NCI-H1694 treated with DMSO at 0.1 percent for 48 hours (cell line): ENCODE results near the gene MOB3B.

Experiments used
- DNase-seq: peaks from one replicate; lab custom pipeline; 2025; lab: John Stamatoyannopoulos, UW

The MOB3B gene

DNA sequence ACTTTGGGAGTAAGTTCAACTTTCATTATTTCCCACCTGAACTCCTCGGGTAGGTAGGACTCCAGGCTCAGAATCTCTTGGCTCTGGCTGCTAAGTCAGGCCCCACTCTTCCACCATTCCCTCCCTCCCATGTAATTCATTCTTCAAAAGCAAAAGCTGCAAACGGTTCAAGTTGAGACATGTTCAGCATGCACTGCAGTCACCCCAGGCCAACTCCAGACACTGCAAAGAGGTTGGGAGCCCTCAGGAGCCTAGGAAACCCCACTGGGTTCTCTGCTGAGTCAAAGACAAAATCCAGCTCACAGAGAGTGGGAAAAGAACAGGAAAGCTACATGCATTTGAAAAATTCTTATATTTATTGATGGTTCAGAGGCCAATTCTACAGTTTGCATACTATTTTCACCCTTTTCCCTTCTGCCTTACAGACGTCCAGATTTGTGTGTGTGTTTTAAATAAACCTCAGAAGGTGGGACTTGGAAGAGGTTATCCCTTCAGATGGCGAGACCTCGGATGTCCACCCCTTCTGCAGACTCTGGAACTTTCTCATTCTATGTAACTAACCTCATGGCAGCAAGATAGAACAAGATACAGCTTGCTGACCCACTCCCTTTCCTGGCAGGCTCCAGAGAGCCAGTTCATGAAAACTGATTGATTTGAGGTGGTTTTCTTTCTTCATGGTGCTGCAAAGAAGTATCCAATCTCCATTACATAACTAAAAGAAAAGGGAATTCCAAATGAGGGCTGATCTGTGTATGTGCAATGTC lies 167.0 kb downstream of the MOB3B start:
- no peak for DNase-seq

DNA sequence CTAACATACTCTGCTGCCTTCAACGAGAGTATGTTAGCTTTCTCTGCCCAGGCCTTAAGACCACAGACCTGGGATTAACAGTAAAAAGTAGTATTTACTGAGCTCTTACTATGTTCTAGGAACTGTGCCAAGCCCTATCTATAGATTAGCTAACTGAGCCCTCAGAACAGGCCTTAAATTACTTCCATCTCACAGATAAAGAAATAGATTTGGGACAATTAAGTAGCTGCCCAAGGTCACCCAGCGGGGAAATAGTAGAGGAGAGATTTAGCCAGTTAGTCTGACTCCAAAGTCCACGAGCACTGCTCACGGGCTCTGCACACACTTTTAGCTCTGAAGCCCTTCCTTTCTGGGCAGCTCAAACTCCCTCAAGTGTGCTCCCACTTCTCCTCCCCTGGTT lies 168.1 kb downstream of the MOB3B start:
- no peak for DNase-seq

DNA sequence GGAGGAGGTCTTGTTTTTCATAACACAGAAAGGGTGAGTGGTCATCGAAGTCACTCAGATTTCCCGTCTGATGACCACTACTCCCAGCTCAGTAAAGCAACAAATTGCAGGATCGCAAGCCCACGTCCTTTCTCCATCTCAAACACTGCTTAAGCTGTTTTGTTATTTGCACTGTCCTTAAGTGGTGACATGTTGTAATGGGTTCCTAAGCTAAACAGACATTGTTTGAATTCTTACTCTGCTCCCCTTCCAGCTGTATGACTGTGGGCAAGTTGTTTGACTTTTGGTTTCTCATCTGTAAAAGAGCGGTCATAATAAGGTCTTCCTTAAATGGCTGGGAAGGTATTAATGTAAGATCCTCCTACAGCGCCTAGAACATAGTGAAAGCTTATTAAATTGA lies 169.9 kb downstream of the MOB3B start:
- DNase-seq = no peak

DNA sequence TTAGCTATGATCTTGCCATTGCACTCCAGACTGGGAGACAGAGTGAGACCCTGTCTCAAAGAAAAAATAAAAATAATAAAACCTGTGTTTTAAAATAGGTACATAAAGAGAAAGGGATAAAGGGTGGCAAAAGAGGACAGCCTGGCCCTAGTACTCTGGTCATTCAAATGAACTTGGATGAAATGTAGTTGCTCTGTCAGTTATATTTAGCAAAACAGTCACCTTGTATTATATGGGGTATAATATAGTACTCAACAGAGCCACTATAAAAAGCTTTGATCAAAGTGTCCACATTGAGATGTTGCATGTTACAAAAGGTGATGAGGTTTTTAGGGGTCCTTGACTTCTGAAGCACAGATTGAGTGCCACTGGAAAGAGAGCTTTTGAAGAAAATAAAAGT lies 171.6 kb downstream of the MOB3B start:
- DNase-seq = no peak

DNA sequence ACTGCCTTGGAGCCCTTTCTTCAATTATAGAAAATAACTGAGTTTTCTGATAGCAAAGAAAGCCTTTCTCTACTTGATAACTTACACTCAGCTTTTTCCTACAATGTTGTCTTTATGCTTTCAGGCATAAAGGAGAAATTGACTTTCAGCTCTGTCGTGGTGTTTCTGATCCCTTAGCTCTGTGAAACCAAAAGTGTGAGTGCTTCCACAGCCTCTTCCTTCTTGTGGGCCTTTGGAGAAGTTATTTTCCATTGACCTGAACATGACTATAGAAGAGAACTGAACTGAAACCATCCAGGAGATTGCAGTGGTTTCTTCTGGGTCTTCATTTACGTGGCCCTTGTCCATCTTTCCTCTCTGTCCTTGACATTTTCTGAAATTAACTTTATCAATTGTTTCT lies 173.2 kb downstream of the MOB3B start:
- DNase-seq = no peak

DNA sequence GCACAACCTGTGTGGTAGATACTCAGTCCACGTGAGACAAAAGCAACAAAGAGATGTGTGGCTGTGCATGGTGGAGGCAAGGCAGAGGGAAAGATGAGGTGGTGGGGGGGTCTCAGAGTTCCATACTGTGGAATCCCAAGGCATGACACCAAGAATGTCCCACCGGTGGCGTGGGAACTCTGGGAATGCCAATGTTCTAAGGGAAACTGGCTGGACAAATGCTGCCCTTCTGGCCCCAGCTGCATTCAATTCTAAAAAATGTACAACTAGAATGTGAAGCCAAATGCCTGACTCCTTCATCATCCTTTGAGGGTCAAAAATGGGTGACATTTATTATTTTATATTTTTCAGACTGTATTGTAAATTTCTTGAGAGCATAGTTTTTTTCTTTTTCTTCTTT lies 174.4 kb downstream of the MOB3B start:
- DNase-seq = no peak

DNA sequence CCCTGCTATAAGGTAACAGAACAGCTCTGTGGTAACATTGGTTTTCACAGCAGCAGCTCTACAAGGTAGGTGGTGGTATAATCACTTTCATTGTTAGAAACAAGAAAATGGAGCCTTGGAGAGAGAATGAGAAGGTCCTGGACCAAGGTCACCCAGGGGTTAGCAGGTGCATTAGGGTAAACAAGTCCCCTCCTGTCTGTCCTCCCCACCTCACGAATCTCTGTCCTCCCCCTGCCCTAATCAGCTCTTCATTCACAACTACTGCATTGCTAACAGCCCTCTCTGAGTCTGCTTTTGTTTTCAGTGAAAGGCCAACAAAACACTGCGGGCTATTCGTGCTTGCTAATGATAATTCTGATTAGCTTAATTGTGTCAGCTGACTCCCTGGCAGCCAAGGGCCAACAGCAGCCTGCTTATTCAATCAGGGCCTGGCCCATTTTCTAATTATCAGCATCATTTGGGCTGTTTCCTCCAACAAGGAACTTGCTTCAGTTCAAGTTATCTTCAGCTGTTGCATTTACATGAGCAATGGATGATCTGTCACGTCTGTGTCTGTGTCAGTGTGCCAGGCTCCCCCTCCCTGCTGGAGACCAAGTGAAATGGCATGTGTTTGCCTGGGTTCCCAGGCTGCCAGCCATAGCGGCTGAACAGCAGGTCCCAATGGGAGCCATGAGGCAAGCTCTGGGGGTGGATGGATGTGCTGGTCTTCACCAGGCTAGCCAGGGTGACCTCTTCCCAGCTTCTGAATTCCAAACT lies 176.0 kb downstream of the MOB3B start:
- peak; percentile 18 for DNase-seq

DNA sequence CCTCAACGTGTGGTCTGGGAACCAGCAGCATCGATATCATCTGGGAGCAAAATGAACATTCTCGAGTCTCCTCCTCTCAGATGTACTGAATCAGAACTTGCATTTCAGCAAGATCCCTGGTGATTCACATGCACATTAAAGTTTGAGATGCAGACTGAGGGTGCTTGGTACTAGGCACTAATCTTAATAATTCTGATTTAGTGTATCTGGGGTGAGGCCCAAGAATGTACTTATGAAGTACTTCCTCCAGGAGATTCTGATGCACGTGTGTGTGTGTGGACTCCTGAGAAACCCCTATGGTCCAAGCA lies 176.5 kb downstream of the MOB3B start:
- DNase-seq = no peak

DNA sequence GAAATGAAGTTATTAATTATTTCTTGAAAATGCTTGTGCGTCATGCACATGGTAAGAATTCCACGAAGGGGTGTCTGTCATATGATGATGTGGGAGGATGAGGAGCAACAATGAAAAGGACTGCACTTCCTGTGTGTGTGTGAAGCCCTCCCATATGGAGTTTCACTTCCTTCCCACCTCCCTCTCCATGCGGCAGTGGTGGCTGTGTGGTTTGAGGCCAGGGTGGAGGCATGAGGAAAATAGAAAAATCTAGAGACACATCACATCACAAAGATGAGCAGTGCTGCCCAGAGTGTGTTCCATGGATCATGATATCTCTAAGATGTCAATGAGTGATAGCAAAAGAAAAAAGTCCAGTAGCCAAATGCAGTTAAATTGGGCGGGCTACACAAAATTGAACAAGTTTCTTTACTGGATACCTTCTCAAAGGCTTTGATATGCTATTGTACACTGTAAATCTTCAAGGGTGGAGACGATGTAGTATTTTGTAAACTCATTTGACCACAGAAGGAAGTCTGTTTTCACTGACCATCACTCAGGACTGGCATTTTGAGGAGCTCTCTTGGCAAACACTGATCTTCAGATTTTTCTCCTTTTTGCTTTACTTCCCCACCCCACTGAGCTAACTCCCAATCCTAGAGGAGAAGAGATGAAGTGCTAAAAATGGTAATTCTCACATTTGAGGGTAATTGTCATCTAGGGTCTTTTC lies 177.0 kb downstream of the MOB3B start:
- no peak for DNase-seq

DNA sequence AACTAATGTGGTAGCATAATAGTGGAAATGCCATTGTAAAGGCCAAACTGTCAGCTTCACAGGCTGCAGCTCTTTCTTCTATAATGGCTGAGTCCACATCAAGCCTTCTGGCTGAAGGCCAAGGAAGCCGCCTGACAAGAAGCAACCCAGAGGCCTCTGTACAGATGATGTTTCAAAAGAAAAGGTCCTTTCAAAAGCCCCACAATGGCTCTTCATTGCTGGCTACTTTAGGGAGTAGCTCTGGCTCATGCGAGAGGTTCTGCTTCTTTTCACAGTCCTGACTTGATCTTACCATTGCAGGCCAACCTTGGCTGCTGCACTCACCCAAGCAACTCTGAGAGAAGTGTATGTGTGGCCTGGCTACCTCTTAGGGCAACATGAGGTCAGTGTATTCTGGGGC lies 178.2 kb downstream of the MOB3B start:
- no peak for DNase-seq

DNA sequence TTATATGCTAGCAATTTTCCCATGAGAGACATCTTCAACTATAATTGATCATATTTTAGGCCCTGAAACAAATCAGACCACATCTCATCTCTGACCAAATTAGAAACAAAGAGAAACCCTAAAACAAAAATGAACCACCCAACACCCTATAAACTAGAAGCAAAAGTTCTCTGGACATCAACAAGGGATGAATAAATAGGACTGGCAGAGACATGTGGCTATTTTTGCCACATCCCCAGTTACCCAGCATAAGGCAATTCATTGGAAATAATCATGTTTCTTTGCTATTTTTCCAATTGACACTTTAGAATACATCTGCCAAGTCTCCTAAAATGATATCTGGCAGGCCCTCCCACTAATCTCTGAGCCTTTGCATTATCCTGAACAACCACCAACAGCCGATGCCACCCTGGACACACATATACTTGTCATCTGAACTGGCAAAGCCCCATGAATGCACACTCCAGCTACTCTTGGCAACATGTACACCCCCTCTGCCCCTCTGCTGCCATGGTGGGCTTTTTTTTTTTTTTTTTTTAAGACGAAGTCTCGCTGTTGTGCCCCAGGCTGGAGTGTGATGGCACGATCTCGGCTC lies 179.1 kb downstream of the MOB3B start:
- no peak for DNase-seq

DNA sequence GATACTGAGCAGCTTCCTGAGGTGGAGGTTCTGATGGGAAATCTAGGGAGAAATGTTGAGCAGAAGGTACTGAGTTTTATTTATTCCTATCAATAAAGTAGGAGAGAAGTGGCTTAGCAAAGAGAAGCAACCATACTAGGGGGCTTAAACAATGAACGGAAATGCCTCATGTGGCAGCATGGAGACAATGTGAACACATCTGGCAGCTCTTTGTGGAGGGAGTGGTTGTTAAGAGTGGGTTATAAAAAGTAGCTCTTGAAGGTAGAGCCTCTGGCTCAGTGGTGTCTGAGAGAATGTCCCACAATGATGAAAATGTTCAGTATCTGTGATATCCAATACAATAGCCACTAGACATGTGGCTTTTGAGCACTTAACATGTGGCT lies 179.9 kb downstream of the MOB3B start:
- no peak for DNase-seq

DNA sequence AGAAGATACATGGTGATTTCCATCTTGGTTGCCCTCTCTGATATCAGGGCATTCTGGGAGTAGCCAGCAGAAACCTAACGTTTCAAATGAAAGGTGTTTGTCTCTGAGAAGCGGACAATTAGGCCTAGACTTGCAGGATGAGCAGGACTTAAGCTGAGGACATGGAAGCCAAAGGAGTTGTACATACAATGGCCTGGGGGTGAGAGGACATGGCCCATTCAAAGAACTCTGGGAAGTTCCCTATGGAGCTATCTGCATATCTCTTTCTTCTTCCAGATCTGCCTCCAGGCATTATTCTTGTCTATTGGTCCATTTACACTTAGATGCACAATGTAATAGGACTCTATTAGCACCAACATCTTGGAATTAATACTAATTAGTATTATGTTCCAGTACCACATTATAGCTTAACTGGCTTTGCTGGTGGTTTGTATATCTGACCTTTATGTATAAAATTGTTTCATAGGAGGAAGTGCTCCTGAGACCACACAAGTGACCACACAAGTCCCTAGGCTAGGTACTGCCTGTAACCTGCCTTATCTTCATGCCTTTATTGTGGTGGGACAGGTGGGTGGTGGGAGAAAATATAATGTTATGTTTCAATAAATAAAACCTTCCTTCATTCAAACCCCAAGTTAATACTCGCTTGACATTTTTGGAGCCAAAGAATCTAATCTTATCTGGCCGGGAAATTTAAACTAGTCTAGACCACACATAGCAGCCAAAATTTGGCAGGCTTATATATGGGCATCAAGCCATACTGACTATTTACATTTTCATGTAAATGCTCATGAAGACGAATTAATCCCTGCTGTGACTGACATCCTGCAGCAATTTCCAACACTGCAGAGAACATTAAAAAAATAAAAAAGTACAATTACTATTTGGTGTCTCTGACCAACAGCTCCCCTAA lies 180.6 kb downstream of the MOB3B start:
- DNase-seq = peak; percentile 7

DNA sequence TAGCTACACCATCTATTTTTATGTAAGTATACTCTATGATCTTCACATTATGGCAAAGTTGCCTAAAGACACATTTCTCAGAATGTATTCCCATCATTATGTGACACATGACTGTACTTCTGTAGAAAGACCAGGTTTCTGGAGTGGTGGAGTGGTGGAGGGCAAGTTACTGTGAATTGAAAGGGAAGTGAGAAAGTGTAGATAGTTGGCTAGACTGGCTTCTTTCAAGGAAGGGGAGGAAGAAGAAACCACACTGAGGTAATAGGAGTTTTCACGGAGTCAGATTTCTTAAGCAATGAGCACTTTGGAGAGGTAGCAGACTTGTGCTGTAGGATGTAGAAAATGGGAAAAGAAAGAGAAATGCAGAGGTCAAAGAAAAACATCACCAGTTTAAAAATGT lies 181.7 kb downstream of the MOB3B start:
- no peak for DNase-seq

DNA sequence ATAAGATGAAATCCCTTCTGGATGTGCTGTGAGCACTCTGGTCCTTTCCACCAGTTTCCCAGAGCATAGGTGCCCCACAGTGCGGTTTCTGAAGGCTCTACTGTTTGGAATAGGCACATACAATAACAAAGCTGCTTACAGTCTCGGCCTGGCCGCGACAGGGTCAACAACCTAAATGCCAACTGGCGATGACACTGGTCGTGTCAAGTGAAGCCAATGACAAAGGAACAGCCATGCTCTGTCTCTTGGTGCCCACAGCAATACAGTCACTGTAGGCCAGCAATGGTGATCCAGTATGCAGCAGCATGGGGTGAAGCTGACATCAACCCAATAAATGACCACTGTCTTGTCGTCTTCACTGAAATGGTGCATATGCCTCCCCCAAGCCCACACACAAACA lies 184.8 kb downstream of the MOB3B start:
- DNase-seq = no peak

DNA sequence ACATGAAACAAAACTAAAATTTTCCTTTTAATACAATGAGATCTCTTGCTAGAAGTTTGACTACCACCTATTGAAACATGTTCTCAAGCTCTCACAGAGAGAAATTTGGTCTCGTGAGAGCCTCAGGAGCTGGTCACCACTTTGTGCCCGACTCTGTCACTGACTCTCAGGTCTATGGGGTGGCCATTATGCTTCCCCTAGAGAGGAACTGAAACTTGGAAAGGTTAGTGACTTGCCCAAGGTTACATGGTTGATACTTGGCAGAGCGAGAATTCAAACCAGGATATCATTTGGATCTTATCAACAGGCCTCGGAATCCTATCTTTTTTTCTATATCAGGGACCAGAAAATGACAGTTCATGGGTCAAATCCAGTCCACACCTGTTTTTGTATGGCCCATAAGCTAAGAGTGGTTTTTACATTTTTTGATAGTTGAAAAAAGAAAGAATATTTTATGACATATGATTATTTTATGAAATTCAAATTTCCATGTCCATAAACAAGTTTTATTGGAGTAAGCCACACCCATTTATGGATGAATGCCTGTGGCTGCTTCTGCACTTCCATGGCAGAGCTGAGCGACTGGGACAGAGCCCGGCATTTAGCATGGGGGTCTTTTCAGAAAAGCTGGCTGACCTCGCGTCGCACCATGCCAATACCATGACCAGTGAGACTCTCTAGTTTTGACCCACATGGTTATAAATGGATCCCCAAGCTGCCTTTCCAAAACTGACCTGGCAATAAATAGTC lies 187.9 kb downstream of the MOB3B start:
- DNase-seq = no peak

DNA sequence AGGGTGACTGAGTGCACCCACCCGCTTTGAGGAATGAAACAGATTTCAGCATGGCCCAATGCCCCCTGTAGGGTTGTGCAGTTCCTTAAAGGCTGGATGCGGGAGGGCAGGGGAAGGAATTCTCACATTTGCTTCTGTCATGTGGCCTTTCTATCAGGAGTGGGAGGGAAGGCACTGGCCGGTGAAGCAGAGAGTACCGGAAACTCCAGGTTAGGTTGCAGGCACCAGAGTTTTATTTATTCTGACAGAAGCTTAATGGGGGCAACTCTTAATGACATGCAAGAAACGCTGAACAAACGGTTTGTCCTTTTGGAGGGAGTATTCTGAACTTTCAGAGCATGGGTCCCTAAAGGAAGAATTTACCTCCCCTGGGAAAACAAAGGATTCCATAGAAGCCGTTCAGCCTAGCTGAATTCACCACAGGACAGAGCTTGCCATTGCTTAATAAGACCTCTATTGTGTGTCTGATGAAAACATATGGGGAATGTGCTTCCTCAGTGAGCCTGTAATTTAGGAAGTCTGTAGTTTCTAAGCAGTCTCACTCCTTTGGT lies 188.6 kb downstream of the MOB3B start:
- no peak for DNase-seq

DNA sequence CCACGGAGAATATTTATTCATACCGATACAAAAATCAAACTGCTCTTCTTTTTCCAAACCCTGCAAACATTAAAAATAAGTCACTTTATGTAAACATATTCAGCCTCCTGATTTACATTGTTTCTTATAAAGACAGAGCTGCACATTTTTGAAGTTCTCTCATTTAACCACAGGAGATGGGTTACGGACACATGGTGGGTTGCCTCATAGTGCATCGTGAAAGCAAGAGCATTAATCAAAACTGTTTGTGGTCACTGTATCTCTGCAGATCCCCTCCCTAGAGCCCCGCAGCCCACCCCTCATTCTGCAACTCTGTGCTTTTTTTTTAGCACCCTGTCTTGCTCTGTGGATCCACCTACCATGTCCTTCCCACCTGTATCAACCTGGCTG lies 189.3 kb downstream of the MOB3B start:
- no peak for DNase-seq

DNA sequence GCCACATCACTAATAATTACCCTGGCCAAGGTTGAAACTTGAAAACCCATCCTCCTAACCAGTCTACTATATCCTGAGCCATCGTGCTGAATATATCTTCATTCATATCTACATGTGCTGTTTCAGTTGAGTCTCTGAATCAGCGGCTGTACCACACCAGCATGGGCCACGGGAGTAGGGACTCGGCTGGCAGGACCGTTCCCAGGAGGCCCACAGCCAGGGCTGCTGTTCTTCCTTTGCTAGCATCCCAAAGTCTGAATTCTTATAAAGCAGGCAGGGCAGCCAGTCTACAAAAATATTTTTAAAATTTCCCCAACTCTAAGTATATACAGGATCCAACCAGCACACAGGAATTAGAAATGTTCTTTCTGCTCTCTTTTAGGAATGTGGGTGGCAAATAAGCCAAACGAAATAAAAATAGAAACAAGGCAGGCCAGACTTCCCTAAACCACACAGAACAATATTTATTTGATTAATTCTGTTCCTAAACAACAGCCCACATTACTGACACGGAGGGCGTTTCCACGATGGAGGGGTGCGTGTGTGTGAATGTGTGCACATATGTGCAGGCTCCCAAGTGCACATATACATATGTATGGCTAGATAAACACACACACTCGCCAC lies 189.8 kb downstream of the MOB3B start:
- DNase-seq = no peak

DNA sequence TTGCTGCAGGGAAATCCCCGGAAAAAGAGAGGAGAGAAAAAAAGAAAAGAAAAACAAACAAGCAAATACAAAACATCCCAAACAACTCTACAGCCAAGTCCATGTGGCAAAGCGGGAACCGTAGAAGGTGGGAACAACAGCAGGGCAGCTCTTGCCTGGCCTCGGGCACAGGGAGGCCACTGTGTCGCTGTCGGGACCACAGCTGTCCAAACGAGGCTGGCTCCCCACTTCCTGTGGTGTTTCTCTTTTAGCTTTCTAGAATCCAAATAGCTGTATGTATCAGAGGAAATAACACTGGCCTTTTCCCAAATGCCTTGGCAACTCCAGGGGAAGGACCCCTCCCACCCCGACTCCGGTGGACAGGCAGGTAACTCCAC lies 191.1 kb downstream of the MOB3B start:
- DNase-seq = no peak
